GM18873 (cell line): ENCODE data around the gene RERE.

Experiments
- ATAC-seq: cut with Tn5 transposase; IDR thresholded peaks from one replicate; pipeline ENCODE4 v1.9.1; 2021; ENCODE audit warnings: mild to moderate bottlenecking, moderate library complexity, moderate number of reproducible peaks; ENCODE audit not compliant: unreplicated experiment, low FRiP score

The RERE gene

GRCh38 chr1:8443558-8444194 is 373.8 kb downstream of the RERE start:
- ATAC-seq, result no peak

GRCh38 chr1:8441426-8441825 is 376.0 kb downstream of the RERE start:
- ATAC-seq, result no peak

GRCh38 chr1:8439015-8439702 is 378.3 kb downstream of the RERE start:
- ATAC-seq, result no peak

- no peak for ATAC-seq
Observed at GRCh38 chr1:8438489-8438888, 379.0 kb downstream of the RERE start.

DNA sequence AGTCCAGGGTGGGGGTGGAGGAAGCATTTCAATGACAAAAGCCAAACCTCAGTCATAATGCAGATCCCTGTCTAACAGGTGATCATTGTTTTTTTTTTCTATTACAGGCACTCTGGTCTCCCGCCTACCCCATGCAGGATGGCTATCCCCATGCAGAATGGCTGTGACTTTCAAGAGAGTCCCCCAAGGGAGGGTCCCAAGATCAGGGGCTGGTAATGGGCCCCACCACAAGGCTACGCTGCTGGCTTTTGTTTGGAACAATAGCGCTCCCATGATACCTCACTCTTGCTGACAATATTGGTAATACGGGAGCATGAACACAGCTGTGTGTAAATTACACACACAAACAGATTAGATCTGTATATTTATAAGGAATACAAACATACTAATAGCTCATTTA is 380.1 kb downstream of the RERE start:
- no peak for ATAC-seq

GRCh38 chr1:8435569-8436071 is 381.8 kb downstream of the RERE start:
- no peak for ATAC-seq

- no peak for ATAC-seq
Observed at GRCh38 chr1:8434101-8434500, 383.3 kb downstream of the RERE start.

DNA sequence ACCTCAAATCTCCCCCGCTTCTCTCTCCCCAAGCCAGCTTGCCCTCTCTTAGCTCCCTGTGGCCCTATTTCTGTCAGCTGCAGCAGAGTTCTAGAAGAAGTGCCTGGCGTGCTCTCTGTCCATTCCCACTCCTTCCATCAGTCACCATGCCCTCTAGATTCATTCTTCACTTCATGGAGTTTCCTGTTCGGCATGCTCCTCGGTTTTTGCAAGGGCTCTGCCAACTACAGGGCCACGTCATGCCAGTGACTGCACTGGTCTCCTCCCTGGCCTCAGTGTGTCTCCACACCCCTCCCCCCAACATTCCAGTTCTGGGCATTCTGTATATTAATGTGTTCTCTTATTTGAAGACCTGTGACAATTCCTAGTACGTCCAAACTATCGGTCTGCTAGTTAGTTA is 385.7 kb downstream of the RERE start:
- no peak for ATAC-seq

DNA sequence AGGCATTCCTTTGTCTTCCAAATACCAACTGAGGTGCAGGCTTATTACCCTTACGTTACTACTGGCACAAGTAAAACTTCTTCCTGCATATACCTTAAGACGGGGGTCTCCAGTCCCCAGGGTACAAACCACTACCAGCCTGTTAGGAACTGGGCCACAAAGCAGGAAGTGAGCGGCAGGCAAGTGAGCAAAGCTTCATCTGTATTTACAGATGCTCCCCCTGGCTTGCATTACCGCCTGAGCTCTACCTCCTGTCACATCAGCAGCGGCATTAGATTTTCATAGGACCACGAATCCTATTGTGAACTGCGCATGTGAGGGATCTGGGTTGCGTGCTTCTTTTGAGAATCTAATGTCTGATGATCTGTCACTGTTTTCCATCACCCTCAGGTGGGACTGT is 386.4 kb downstream of the RERE start:
- ATAC-seq, result no peak

DNA sequence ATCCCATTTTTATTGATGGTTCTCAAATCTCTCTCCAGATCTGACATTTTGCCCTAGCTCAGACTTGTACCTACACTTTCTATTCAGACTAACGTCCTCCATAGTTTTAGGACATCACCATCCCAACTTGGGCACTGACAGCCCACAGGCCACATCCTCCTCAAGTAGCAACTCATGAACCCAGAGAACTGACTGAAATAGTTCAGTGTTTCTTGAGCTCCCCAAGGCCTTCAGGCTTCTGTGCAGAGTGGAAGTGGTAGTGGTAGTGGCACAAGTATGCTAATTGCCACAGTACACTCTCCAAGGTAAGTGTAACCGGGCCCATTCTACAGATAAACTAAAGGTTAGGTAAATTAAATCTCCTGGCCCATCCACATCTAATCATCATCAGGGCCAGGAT is 387.0 kb downstream of the RERE start:
- no peak for ATAC-seq

- ATAC-seq, result no peak
Observed at GRCh38 chr1:8429549-8430110, 387.8 kb downstream of the RERE start.

DNA sequence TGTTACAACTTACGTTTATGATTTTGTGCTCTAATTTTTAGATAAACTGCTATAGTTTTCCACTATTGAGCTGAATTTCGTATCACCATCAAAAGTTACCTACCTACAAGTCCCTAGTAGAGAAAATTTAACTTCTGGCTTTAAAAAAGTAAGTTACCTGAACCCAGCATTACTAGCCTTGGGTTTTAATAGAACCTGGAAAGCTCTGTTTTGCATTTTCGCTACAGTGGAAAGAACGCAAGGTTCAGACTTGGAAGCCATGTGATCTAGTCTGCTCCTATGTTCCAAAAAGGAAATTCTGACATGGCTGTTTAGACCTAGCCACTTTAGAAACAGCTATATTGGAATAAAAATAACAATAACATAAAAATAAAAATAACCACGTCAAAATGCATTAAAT is 389.0 kb downstream of the RERE start:
- ATAC-seq, result no peak

- ATAC-seq, result no peak
Observed at GRCh38 chr1:8427986-8428385, 389.5 kb downstream of the RERE start.

GRCh38 chr1:8427493-8427892 is 389.9 kb downstream of the RERE start:
- peak; percentile 47 for ATAC-seq

- ATAC-seq, result no peak
Observed at GRCh38 chr1:8426996-8427395, 390.4 kb downstream of the RERE start.

- no peak for ATAC-seq
Observed at GRCh38 chr1:8425781-8426161, 391.7 kb downstream of the RERE start.

- ATAC-seq, result no peak
Observed at GRCh38 chr1:8425150-8425780, 392.2 kb downstream of the RERE start.

DNA sequence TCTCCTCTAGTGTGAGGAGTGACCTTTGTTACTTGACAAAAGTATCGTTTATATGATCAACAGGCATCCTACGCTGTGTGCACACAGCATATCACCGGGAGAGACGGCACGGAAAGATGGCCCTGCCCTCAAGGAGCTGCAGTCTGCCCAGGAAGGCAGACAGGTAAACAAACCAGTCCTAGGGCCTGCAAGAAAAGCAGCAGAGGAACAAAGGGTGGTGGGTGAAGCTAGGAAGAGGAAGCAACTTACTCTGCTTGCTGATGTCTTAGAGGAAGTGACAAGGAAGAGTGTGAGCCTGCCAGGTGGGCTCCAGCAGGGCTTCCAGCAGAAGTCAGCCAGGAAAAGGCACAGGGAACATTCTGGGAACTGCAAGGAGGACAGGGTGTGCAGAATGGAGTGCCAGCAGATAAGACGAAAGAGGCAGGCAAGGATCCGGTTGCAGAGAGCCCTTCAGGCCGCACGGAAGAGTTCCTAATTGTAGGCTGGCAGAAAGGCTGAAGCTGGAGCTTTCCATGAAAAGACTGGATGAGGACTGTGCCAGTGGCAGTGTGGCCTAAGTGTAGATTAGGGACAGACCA is 392.8 kb downstream of the RERE start:
- ATAC-seq, result no peak

DNA sequence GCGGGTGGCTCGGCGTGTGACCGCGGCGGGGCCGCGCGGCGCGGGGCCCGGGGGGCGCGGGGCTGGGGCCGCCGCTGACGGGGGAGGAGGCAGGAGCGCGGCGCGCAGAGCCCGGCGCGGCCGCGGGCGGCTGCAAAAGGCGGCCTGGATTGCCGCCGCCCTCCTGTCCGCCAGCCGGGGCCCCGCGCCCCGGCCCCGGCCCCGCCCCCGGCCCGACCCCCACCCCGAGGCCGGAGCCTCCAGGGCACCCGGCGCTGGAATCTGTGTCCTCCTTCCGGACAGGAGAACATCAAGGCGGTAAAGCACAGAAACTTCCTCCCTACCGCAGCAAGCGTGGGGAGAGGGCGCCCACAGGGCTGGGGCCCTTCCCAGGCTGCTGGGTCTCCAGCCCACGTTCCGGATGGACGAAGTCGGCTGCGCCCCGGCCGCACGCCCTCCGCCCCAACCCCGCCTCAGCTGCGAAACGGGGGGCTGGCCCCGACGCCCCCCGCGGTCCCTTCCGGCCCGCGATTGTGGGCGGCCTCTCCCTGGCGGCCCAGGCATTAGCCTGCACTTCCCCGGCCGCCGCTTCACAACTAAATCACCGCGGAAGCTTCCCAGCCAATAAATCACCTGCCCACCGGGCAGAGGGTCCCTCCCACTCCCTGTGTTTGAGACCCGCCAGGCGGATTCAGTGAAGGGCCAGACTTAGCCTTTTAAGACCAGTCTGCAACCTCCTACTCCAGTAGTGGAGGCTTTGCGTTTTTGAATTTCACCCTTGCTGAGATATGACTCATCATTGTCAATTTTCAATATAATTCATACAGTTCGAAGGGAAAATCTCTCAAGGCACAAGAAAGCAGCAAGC is 393.5 kb downstream of the RERE start:
- no peak for ATAC-seq

- no peak for ATAC-seq
Observed at GRCh38 chr1:8423269-8423691, 394.2 kb downstream of the RERE start.
